GM12865 (cell line): Measurements from ENCODE around the gene MED14.

Source experiments
- DNase-seq: peaks from one replicate; pipeline ENCODE4 v3.0.0; 2010; ENCODE audit warnings: low read depth
- H3K4me3 ChIP-seq: 2 replicates; pipeline ENCODE4 v1.5.1; 2011; ENCODE audit warnings: mild to moderate bottlenecking, low read depth, low read length, control low read depth
- TF ChIP-seq, protein P1 (sequence below): IDR thresholded peaks from 2 replicates; pipeline ENCODE4 v1.5.1; 2011; ENCODE audit warnings: low read length, control low read depth, low read depth, inconsistent platforms; ENCODE audit not compliant: insufficient read depth; ENCODE audit errors: missing control alignments

MED14 gene

GRCh38 chrX:40773188-40773587, 37.8 kb upstream of the MED14 start:
- no peak for DNase-seq
- no peak overlapping the region for H3K4me3 ChIP-seq
- TF ChIP-seq, protein P1, sequence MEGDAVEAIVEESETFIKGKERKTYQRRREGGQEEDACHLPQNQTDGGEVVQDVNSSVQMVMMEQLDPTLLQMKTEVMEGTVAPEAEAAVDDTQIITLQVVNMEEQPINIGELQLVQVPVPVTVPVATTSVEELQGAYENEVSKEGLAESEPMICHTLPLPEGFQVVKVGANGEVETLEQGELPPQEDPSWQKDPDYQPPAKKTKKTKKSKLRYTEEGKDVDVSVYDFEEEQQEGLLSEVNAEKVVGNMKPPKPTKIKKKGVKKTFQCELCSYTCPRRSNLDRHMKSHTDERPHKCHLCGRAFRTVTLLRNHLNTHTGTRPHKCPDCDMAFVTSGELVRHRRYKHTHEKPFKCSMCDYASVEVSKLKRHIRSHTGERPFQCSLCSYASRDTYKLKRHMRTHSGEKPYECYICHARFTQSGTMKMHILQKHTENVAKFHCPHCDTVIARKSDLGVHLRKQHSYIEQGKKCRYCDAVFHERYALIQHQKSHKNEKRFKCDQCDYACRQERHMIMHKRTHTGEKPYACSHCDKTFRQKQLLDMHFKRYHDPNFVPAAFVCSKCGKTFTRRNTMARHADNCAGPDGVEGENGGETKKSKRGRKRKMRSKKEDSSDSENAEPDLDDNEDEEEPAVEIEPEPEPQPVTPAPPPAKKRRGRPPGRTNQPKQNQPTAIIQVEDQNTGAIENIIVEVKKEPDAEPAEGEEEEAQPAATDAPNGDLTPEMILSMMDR = no peak

DNA sequence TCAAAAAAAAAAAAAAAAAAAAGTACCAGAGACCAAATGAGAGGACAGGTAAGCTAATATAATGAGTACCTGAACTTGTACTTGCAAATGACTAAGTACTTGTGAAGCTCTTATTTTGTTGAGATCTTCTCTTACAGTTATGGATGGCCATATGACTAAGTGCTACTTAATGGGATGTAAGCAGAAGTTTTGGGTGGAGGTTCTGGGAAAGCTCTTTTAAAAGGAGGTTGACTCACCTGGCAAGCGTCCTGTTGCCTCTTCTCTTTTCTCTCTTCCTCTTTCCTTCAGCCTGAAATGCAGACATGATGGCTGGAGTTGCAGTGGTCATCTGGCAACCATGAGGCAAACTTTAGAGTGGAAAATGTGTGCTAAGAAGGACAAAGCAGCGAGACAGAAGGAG, 36.9 kb upstream of the MED14 start:
- DNase-seq = no peak
- TF ChIP-seq, protein P1 = no peak
- no peak overlapping the region for H3K4me3 ChIP-seq

DNA sequence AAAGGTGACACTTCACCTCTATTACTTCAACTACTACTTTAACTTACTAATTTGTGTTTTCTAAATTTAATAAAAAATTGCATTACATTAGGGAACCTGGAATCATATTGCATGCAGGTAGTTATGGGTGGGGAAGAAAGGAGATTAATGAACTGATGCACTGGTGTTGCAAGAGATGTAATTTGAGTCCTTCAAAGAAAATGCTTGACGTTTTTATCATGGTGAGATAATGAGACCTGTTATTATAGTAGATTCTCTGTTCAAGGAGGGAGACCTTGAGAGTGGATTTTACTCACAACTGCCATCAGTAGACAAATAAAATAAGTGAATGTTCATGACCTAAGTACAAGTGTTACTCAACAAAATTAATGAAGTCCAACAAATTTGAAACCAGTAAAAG, 26.4 kb upstream of the MED14 start:
- TF ChIP-seq, protein P1 = no peak
- H3K4me3 ChIP-seq = no peak overlapping the region
- DNase-seq = no peak

GRCh38 chrX:40759374-40759773, 24.0 kb upstream of the MED14 start:
- no peak overlapping the region for H3K4me3 ChIP-seq
- peak; percentile 21 for DNase-seq
- TF ChIP-seq, protein P1 = no peak

DNA sequence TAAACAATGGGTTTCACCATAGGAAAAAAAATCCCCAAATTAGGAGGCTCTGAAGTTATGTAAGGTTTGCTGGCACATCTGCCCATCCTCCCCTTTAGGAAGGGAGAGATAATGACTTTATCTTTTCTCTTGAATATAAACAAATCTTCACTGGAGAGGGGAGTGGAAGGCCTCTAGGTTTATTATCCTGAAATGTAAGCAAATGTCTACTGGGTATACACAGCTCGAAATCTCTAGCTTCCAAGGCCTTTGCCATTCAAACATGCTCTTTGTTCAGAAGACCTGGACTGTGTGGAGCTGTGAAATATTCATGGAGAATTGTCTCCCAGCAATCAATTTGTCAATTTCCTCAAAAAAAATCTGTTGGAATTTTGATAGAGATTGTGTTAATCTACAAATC, 21.7 kb upstream of the MED14 start:
- DNase-seq = no peak
- no peak overlapping the region for H3K4me3 ChIP-seq
- TF ChIP-seq, protein P1 = no peak

DNA sequence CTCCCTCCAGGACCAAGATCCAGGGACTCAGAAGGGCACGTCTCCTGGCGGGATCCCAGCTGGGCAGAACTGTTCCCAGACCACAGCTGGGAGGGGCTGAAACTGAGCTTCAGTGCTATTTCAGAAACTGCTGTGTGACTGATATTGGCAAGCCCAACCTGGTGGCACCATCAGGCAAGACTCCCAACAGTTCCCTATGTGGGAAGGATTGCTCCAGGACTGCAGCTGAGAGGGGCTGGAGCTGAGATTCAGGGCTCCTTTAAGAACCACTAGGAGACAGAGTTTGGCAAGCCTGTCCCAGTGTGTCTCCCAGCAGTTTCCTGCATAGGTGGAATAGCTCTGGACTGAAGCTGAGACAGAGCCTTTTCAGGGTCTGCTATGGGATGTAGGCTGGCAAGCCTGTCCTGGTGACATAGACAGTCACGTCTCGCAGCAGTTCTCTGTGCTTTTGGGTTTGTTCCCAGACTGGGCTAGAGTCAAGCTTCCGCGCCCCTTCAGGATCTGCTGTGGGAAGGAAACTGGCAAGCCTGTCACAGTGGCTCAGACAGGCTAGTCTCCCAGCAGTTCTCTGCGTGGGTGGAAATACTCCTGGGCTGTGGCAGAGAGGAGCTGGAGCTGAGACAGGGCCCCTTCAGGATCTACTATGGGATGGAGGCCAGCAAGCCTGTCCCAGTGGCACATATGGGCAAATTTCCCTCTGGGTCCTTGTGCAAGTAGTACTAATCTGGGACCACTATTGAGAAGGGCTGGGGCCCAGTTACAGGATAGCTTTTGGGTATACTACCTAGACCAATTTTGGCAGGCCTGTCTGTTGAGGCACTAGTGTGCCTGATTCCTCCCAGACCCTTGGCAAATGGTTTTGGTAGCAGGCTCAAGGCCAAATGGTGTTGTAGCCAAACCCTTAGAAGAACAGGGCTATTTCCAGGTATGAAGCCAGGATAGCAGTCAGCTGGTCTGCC, 20.2 kb upstream of the MED14 start:
- no peak overlapping the region for H3K4me3 ChIP-seq
- TF ChIP-seq, protein P1 = no peak
- DNase-seq = no peak
